ENCODE measurements around the gene CADPS2.

Gene CADPS2

DNA sequence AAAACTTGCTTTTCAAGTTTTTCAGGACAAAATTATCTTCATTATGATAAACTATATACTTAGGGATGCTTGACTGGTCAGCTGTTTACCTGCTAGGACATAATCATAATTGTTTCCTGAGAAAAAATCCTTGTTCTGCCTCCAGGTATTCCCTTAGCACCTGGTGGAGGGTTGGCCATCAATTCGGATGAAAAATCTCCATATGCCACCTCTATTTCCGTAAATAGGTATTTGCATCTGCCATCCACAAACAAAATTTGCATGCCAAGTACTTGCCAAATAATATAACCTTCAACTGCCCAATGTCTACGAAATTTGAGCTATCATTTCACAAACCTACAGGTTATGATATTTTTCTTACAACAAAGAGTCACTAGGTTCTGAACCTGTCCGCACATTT is 313.6 kb downstream of the CADPS2 start:
- H3K4me1 ChIP-seq (ENCODE audit: control insufficient read depth, insufficient read depth, low read depth, low read length), result no peaks in the 10 kb centered on the region
- H3K14ac ChIP-seq (ENCODE audit: low read length in 2 of 2), result no peak overlapping the region
- H4K91ac ChIP-seq (ENCODE audit: low read length), result no peak overlapping the region
- H3K4ac ChIP-seq (ENCODE audit: low read depth in 1 of 2, low read length in 2 of 2), result no peak overlapping the region
- H3K4me3 ChIP-seq (ENCODE audit: insufficient read depth in 1 of 2, low read depth in 1 of 2, low read length in 2 of 2), result no peak overlapping the region
- no peaks in the 10 kb centered on the region for H3K79me1 ChIP-seq (replicated peaks; ENCODE audit: low read length, poor library complexity, severe bottlenecking)
- no peak for DNase-seq
- no peak overlapping the region for H3K9ac ChIP-seq (ENCODE audit: low read length)
- H3K18ac ChIP-seq (ENCODE audit: low read depth in 1 of 2, low read length in 2 of 2), result no peak overlapping the region
- H2AFZ ChIP-seq (ENCODE audit: low read depth, low read length), result no peak overlapping the region
- H3K27me3 ChIP-seq (ENCODE audit: control insufficient read depth in 1 of 2, insufficient read depth in 1 of 2, low read length in 2 of 2), result no peaks in the 10 kb centered on the region
- no peak overlapping the region for H2AK5ac ChIP-seq (ENCODE audit: low read length, severe bottlenecking)
- no peaks in the 10 kb centered on the region for H3K36me3 ChIP-seq (ENCODE audit: control insufficient read depth in 1 of 2, insufficient read depth in 2 of 2, low read depth in 1 of 2, low read length in 2 of 2)
- H2BK5ac ChIP-seq (ENCODE audit: low read depth, low read length, poor library complexity, severe bottlenecking), result no peak overlapping the region
- H3K4me2 ChIP-seq (ENCODE audit: low read length, poor library complexity, severe bottlenecking), result no peak overlapping the region
- no peak overlapping the region for H3K23ac ChIP-seq (ENCODE audit: low read length in 2 of 2)
- H3K27ac ChIP-seq (ENCODE audit: low read length, poor library complexity, severe bottlenecking), result no peak overlapping the region
- H2BK120ac ChIP-seq (ENCODE audit: low read depth, low read length), result no peak overlapping the region
- WGBS, result 66% methylated on average over 4 of the region's 4 CpGs
- no peak overlapping the region for H2BK15ac ChIP-seq (ENCODE audit: low read depth, poor library complexity, severe bottlenecking)
- H2BK12ac ChIP-seq (ENCODE audit: low read length in 2 of 2), result no peak overlapping the region
- no peaks in the 10 kb centered on the region for H3K9me3 ChIP-seq (ENCODE audit: control insufficient read depth, low read length)
- H4K8ac ChIP-seq (ENCODE audit: low read length), result no peak overlapping the region

GRCh38 chr7:122561326-122561725 is 324.9 kb downstream of the CADPS2 start:
- Histone ChIP-seq H3K4me2 (ENCODE audit: low read length, poor library complexity, severe bottlenecking) (no peak overlapping the region), H3K23ac (ENCODE audit: low read length in 2 of 2) (no peak overlapping the region), H3K79me1 (replicated peaks; ENCODE audit: low read length, poor library complexity, severe bottlenecking) (no peaks in the 10 kb centered on the region), H3K9me3 (ENCODE audit: control insufficient read depth, low read length) (no peaks in the 10 kb centered on the region), H3K4me3 (ENCODE audit: insufficient read depth in 1 of 2, low read depth in 1 of 2, low read length in 2 of 2) (no peak overlapping the region), H3K18ac (ENCODE audit: low read depth in 1 of 2, low read length in 2 of 2) (no peak overlapping the region), H2BK12ac (ENCODE audit: low read length in 2 of 2) (no peak overlapping the region), H3K27ac (ENCODE audit: low read length, poor library complexity, severe bottlenecking) (no peak overlapping the region), H2BK5ac (ENCODE audit: low read depth, low read length, poor library complexity, severe bottlenecking) (no peak overlapping the region), H3K36me3 (ENCODE audit: control insufficient read depth in 1 of 2, insufficient read depth in 2 of 2, low read depth in 1 of 2, low read length in 2 of 2) (no peaks in the 10 kb centered on the region), H2AK5ac (ENCODE audit: low read length, severe bottlenecking) (no peak overlapping the region), H2AFZ (ENCODE audit: low read depth, low read length) (no peak overlapping the region), H2BK15ac (ENCODE audit: low read depth, poor library complexity, severe bottlenecking) (no peak overlapping the region), H4K91ac (ENCODE audit: low read length) (no peak overlapping the region), H3K4me1 (ENCODE audit: control insufficient read depth, insufficient read depth, low read depth, low read length) (no peaks in the 10 kb centered on the region), H3K9ac (ENCODE audit: low read length) (no peak overlapping the region), H4K8ac (ENCODE audit: low read length) (no peak overlapping the region), H3K14ac (ENCODE audit: low read length in 2 of 2) (no peak overlapping the region), H3K27me3 (ENCODE audit: control insufficient read depth in 1 of 2, insufficient read depth in 1 of 2, low read length in 2 of 2) (no peaks in the 10 kb centered on the region), H3K4ac (ENCODE audit: low read depth in 1 of 2, low read length in 2 of 2) (no peak overlapping the region), H2BK120ac (ENCODE audit: low read depth, low read length) (no peak overlapping the region)
- WGBS, result no CpG with 5 or more reads among the region's 2 CpGs
- no peak for DNase-seq

DNA sequence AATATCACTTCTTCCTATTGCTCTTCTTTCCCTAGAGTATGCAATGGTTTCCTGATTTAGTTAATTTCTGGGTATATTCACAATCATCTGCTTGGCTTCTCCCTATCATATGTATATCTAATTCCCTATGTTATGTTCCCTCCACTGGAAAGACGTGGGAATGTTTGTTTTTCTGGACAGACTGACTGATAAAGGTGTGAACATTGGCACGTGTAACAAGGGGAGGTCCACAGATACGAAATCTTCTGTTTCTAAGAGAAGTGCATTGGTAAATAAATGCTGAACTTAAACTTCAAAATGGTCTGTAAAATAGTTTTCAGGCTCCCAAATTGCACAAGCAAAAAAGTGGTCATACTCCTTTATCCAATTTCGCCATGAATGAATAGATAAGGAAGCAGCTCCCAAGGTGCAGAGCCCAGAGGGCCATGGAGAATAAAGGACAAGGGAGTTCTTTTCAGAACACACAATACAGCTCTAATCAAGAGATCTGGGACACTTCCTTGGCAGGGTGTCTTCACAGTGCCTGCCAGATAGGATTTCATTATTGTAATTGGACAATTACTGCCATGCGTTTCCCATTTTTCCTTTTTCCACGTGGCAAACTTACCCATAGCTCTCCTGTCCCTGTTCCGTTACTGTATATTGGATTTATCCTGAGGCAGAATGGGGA is 329.3 kb downstream of the CADPS2 start:
- no peak overlapping the region for H2BK120ac ChIP-seq (ENCODE audit: low read depth, low read length)
- no peaks in the 10 kb centered on the region for H3K4me1 ChIP-seq (ENCODE audit: control insufficient read depth, insufficient read depth, low read depth, low read length)
- H2BK5ac ChIP-seq (ENCODE audit: low read depth, low read length, poor library complexity, severe bottlenecking), result no peak overlapping the region
- H4K91ac ChIP-seq (ENCODE audit: low read length), result no peak overlapping the region
- no peak overlapping the region for H2AFZ ChIP-seq (ENCODE audit: low read depth, low read length)
- no peak overlapping the region for H3K18ac ChIP-seq (ENCODE audit: low read depth in 1 of 2, low read length in 2 of 2)
- H2BK12ac ChIP-seq (ENCODE audit: low read length in 2 of 2), result no peak overlapping the region
- H3K4me2 ChIP-seq (ENCODE audit: low read length, poor library complexity, severe bottlenecking), result no peak overlapping the region
- no peaks in the 10 kb centered on the region for H3K9me3 ChIP-seq (ENCODE audit: control insufficient read depth, low read length)
- no peaks in the 10 kb centered on the region for H3K79me1 ChIP-seq (replicated peaks; ENCODE audit: low read length, poor library complexity, severe bottlenecking)
- 77% methylated on average over 7 of the region's 7 CpGs for WGBS
- H3K14ac ChIP-seq (ENCODE audit: low read length in 2 of 2), result no peak overlapping the region
- DNase-seq, result no peak
- no peak overlapping the region for H3K27ac ChIP-seq (ENCODE audit: low read length, poor library complexity, severe bottlenecking)
- H2BK15ac ChIP-seq (ENCODE audit: low read depth, poor library complexity, severe bottlenecking), result no peak overlapping the region
- no peaks in the 10 kb centered on the region for H3K27me3 ChIP-seq (ENCODE audit: control insufficient read depth in 1 of 2, insufficient read depth in 1 of 2, low read length in 2 of 2)
- no peaks in the 10 kb centered on the region for H3K36me3 ChIP-seq (ENCODE audit: control insufficient read depth in 1 of 2, insufficient read depth in 2 of 2, low read depth in 1 of 2, low read length in 2 of 2)
- no peak overlapping the region for H3K4ac ChIP-seq (ENCODE audit: low read depth in 1 of 2, low read length in 2 of 2)
- no peak overlapping the region for H3K23ac ChIP-seq (ENCODE audit: low read length in 2 of 2)
- no peak overlapping the region for H3K9ac ChIP-seq (ENCODE audit: low read length)
- no peak overlapping the region for H3K4me3 ChIP-seq (ENCODE audit: insufficient read depth in 1 of 2, low read depth in 1 of 2, low read length in 2 of 2)
- no peak overlapping the region for H4K8ac ChIP-seq (ENCODE audit: low read length)
- no peak overlapping the region for H2AK5ac ChIP-seq (ENCODE audit: low read length, severe bottlenecking)

DNA sequence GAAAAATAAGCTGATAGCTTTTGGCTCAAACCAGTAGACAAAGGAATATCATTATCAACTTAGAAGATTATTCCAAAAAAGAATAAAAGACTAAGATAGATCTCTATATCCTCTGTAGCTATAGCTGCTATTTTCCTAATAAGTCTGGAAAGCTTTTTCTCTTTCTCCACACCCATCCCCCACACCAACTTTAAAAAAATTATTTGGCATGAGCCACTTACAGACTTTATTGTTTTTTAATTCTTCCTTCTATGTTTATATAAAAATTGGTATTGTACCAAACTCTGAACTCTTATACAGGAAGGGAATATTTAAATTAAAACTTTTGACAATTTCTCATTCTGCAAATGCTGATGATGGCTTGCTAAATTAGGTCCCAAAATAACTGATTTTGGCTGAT is 330.0 kb downstream of the CADPS2 start:
- H3K14ac ChIP-seq (ENCODE audit: low read length in 2 of 2), result no peak overlapping the region
- no peak overlapping the region for H2BK15ac ChIP-seq (ENCODE audit: low read depth, poor library complexity, severe bottlenecking)
- H2BK5ac ChIP-seq (ENCODE audit: low read depth, low read length, poor library complexity, severe bottlenecking), result no peak overlapping the region
- H2BK12ac ChIP-seq (ENCODE audit: low read length in 2 of 2), result no peak overlapping the region
- no peak overlapping the region for H3K23ac ChIP-seq (ENCODE audit: low read length in 2 of 2)
- H3K4me3 ChIP-seq (ENCODE audit: insufficient read depth in 1 of 2, low read depth in 1 of 2, low read length in 2 of 2), result no peak overlapping the region
- no peak overlapping the region for H3K27ac ChIP-seq (ENCODE audit: low read length, poor library complexity, severe bottlenecking)
- H3K4ac ChIP-seq (ENCODE audit: low read depth in 1 of 2, low read length in 2 of 2), result no peak overlapping the region
- no peaks in the 10 kb centered on the region for H3K79me1 ChIP-seq (replicated peaks; ENCODE audit: low read length, poor library complexity, severe bottlenecking)
- no peaks in the 10 kb centered on the region for H3K9me3 ChIP-seq (ENCODE audit: control insufficient read depth, low read length)
- no peak overlapping the region for H2AFZ ChIP-seq (ENCODE audit: low read depth, low read length)
- no peaks in the 10 kb centered on the region for H3K4me1 ChIP-seq (ENCODE audit: control insufficient read depth, insufficient read depth, low read depth, low read length)
- no peak overlapping the region for H4K91ac ChIP-seq (ENCODE audit: low read length)
- no peak overlapping the region for H2AK5ac ChIP-seq (ENCODE audit: low read length, severe bottlenecking)
- H3K4me2 ChIP-seq (ENCODE audit: low read length, poor library complexity, severe bottlenecking), result no peak overlapping the region
- no peaks in the 10 kb centered on the region for H3K36me3 ChIP-seq (ENCODE audit: control insufficient read depth in 1 of 2, insufficient read depth in 2 of 2, low read depth in 1 of 2, low read length in 2 of 2)
- H2BK120ac ChIP-seq (ENCODE audit: low read depth, low read length), result no peak overlapping the region
- no peaks in the 10 kb centered on the region for H3K27me3 ChIP-seq (ENCODE audit: control insufficient read depth in 1 of 2, insufficient read depth in 1 of 2, low read length in 2 of 2)
- no peak for DNase-seq
- H4K8ac ChIP-seq (ENCODE audit: low read length), result no peak overlapping the region
- H3K18ac ChIP-seq (ENCODE audit: low read depth in 1 of 2, low read length in 2 of 2), result no peak overlapping the region
- no peak overlapping the region for H3K9ac ChIP-seq (ENCODE audit: low read length)

Data from mesenchymal stem cell (in vitro differentiated cells and primary cell).